Measurements from ENCODE around the gene CNNM3.
"Not testable (repeated sequence)": the region's sequence is repeated elsewhere in the genome, so short reads cannot be mapped to it uniquely, and the experiment has no call there.

Gene CNNM3

GRCh38 chr2:96816127-96816835 lies at the start of gene CNNM3:
Gene CNNM3 (plus strand): TSS chr2:96816268. CDS start chr2:96816278, 10 bp downstream.
- DNase-seq = peak; percentile 97

DNA sequence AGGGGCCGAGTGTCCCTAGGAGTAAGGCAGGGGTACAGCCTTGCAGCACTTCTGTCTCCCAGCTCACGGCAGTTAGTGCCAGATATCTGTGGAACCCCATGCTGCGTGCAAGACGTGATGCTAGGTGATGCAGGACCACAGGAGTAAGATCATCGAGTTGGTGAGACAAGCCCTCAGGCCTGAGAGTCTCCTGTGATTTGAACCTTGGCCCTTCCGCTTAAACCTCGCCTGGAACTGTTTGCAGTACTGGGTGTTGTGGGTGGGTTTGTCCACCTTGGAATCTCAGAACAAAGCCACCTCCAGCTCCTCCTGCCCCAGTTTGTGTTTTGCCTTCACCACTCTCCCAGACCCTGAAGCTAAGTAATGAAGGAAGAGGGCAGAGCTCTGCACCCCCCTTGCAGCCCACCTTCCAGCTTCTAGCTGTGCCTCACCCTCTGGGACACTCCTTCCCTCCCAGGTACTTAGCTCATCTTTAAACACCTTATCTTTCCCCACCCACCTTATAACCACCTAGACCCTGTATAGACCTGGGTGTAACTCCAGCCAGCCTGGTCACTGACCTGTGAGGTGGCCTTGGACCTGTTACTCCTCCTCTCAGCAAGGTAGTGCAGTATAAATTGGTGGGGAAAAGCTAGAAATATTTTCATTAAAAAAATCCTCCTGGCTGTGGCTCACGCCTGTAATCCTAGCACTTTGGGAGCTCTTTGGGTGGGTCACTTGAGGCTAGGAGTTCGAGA lies 48.8 kb upstream of the CNNM3 start:
- DNase-seq = no peak

GRCh38 chr2:96768083-96768561 lies 47.9 kb upstream of the CNNM3 start:
- DNase-seq = no peak

DNA sequence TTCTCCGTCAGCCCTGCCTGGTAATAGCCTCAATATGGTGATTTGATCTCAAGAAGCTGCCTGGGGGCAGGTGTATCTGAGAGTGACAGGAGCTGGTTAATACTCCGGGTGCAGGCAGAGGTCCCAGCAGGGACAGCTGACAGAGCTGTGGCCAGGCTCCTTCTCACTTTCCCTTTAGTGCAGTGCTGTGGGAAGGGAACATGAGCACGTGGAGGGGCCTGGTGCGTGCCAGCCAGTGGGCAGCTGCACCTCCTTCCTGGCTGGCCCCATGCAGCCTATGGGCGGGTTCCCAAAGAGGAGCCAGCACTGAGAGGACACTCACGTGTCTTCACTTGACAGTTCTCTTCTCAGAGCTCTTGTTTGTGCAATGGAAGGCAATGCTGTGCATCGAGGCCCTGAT lies 46.3 kb upstream of the CNNM3 start:
- DNase-seq = no peak

GRCh38 chr2:96770442-96771202 lies 45.4 kb upstream of the CNNM3 start:
- DNase-seq = no peak

DNA sequence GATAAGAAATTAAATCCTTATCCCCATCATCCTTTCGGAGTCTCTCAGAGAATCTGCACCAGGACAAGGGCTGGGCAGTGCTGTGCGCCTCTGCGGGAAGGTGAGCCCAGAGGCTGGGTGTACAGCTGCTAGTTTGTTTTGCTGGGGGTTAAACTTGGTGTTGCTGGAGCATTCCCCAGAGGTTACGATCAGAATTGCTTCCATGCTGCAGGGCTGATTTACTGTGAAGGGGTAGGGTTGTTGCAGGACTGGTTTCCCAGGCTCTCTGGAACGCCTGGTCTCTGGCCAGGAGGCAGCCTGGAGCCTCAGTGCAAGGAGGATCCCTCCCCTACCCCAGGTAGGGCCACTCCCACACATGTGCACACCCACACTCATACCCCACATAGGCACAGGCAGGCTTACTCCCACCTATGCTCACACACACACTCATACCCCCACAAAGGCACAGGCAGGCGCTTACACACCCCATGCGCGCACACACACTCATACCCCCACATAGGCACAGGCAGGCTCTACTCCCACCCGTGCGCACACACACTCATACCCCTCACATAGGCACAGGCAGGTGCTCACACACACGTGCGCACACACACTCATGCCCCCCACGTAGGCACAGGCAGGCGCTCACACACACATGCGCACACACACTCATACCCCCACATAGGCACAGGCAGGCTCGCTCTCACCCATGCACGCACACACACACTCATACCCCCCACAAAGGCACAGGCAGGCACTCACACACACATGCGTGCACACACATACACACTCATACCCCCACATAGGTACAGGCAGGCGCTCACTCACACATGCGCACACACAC lies 44.1 kb upstream of the CNNM3 start:
- DNase-seq = no peak

DNA sequence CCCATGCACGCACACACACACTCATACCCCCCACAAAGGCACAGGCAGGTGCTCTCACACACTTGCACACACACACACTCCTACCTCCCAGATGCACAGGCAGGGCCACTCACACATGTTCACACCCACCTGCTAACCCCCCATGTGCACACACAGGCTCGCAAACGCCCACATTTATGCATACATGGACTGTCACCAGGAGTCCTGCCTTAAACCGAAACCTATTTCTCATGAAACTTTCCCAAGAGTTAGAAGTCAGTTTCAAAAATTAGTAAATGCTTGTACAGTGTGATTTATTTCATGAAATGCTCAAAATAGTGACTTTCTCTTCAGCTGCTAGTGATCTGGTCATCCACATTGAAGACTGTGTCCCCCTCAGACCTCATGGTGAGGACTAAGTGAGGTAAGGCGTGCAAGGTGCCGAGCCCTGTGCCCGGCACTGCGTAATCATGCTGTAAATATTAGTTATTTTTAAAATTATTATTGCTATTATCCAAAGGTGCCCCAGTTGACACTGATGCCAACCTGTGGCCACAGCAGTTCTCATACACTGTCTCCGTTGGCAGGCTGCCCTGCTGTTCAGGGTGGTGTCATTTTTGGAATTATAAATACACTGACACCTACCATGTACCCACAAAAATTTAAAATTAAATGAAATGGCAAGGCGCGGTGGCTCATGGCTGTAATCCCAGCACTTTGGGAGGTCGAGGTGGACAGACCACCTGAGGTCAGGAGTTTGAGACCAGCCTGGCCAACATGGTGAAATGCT lies 43.0 kb upstream of the CNNM3 start:
- DNase-seq = peak; percentile 42

GRCh38 chr2:96773922-96774321 lies 42.1 kb upstream of the CNNM3 start:
- DNase-seq = peak; percentile 46

DNA sequence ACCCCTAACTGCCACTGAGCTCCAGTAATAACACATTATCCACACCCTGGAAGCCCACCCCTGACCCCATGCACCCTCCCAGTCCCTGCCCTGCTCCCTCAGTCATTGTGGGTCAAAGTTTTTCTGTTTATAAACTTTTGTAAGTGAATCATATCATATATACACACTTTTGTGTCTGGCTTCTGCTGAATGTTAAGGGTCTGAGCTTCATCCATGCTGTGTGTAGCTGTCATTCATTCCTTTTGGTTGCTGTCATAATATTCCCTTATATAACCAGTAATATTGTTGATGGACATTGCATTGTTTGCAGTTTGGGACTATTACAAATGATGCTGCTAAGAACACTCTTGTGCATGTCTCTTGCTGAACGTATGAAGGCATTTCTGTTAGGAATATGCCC lies 40.9 kb upstream of the CNNM3 start:
- no peak for DNase-seq

DNA sequence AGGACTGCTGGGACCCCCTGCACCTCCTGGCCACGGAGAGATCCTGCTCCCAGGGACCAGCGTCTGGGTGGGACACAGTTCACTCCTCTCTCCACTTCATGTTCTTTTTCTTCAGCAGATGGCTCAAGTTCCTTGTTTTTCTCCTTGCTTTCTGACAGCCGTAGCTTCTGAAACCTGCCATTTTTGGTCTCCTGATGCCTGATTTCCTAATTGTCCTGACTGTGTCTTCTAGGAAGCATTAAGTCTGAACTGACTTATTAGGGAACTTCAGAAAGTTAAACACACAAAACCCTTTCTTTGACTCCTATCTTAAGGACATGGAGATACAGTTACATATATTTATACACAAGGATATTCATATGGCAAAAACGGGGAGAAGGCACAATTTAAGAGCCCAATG lies 32.7 kb upstream of the CNNM3 start:
- DNase-seq = no peak

- no peak for DNase-seq
Observed at GRCh38 chr2:96787411-96787810, 28.7 kb upstream of the CNNM3 start.

- DNase-seq = no peak
Observed at GRCh38 chr2:96788442-96789244, 27.4 kb upstream of the CNNM3 start.

DNA sequence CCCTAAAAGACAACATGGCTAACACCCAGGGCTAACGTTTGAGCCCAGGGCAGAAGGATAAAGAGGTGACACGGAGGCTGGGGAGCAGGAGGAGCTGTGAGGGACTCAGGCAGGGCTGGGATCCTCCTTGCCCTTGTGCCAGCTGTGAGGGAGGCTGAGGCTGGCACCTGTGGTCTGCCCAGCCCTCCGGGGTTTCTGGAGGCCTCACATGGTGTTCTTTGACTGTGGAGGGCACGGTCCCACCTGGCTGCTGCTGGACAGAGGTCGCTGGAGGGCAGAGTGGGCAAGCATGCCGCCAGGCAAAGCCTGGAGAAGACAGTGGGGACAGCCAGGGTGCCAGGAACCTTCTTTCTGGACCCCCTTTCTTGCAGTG lies 26.8 kb upstream of the CNNM3 start:
- no peak for DNase-seq

GRCh38 chr2:96792772-96793749 lies 23.0 kb upstream of the CNNM3 start:
- no peak for DNase-seq

DNA sequence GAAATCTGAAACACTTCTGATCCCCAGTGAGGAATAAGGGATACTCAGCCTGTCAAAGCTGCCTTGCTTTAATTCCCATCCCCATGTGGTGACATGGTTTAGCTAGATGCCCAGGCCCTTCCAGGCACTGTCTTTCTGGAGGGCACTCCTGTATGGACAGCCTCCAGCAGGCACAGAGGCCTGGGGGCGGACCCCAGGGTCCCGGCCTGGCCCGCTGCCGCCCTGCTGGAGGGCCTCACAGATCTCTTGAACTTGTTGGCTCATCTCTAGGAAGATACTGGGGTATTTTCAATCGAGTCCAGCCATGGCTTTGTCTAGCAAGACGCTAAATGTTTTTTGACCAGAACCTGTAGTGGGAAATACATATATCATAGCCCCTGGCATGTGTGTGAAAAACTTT lies 21.0 kb upstream of the CNNM3 start:
- DNase-seq = no peak

- DNase-seq = not testable (repeated sequence)
Observed at GRCh38 chr2:96796497-96796896, 19.6 kb upstream of the CNNM3 start.

DNA sequence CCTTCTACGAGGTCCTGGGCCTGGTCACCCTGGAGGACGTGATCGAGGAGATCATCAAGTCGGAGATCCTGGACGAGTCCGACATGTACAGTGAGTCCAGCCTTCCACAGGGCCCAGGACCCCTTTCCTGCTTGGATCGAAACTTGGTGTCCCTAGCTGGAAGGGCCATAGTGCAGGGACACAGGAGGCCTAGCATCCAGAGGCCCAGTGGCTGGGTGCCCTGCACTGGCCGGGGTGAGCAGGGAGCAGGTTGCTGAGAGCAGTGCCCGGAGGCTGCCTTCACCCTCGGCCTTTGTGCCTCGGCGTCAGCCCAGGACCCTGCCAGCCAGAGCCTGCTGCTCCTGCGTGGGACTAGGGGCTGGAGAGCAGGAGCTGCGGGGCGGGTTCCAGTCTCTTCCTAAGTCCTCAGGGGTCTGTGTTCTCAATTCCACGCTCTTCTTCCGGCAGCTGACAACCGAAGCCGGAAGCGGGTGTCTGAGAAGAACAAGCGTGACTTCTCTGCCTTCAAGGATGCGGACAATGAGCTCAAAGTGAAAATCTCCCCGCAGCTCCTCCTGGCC lies 18.9 kb upstream of the CNNM3 start:
- DNase-seq = no peak

GRCh38 chr2:96798733-96799622 lies 17.1 kb upstream of the CNNM3 start:
- no peak for DNase-seq

DNA sequence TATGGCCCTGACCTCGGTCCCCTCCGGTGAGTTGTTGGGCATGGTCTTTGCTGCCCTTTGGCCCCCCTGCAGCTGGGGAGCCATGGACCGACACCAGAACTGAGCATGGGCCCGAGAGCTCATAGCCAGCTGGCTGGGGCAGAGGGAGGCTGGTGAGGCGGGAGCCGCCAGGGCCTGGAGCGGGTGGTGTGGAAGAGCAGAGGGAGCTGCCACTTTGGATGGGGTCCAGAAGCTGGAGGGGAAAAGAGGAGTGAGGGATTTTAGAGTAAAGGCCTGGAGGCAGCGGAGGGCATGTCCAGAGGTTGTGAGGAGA lies 16.5 kb upstream of the CNNM3 start:
- DNase-seq = no peak

Data from activated naive CD4-positive, alpha-beta T cell treated with anti-CD3 and anti-CD28 coated beads, Interleukin-2, amount 50 U/mL, for 16 hours (primary cell).